ENCODE data around the gene TAS2R60. TPM values are rescaled to one million over a fixed set of nuclear protein-coding genes. Genes with fewer than 3 reads are reported as not detected.
"Not testable (repeated sequence)": the region's sequence is repeated elsewhere in the genome, so short reads cannot be mapped to it uniquely, and the experiment has no call there.

The TAS2R60 gene
- total RNA-seq, 2 experiments from 2014 or later: 0.65 TPM; not detected in 1

DNA sequence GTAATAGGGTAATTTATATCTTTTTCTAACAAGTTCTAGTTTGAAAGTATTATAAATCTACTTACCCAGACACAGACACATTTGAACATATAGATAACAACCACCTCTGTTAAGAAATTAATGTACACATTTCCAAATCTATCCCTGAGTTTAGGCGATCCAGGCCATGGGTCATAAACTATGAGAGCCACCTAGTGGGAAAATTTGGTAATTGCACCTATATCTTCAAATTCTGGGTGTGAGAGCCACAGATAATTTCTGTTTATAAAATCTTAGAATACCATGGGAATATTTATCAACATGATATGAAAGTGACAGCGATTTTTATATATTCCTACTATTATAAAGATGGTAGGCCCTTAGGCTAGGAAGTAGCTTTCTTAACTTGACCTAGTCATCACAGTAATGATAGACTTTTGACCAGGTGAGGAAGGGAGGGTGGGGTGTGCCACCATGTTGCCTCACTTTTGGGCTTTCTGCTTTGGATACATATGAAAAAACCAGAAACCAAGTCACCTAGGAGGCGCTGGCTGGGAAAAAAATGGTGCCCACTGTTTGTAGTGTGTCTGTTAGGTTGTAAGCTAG, 26.6 kb upstream of the TAS2R60 start:
- peak; percentile 52 for ATAC-seq (ENCODE audit: low read depth)
- Mint-ChIP-seq H3K36me3 (peaks cover 5% of the 10 kb centered on the region), H3K27ac (no peak overlapping the region), H3K27me3 (no peaks in the 10 kb centered on the region), H3K9me3 (peaks cover 1% of the 10 kb centered on the region), H3K4me3 (no peak overlapping the region), H3K4me1 (peaks cover 4% of the 10 kb centered on the region)
- POLR2A ChIA-PET: interaction anchor here (0.6 to 1.7 kb wide), 5 partner anchors 37 to 176 kb away, joined by 3 to 6 read pairs (median 3); no protein-coding TSS in a partner anchor
- no peak for DNase-seq

DNA sequence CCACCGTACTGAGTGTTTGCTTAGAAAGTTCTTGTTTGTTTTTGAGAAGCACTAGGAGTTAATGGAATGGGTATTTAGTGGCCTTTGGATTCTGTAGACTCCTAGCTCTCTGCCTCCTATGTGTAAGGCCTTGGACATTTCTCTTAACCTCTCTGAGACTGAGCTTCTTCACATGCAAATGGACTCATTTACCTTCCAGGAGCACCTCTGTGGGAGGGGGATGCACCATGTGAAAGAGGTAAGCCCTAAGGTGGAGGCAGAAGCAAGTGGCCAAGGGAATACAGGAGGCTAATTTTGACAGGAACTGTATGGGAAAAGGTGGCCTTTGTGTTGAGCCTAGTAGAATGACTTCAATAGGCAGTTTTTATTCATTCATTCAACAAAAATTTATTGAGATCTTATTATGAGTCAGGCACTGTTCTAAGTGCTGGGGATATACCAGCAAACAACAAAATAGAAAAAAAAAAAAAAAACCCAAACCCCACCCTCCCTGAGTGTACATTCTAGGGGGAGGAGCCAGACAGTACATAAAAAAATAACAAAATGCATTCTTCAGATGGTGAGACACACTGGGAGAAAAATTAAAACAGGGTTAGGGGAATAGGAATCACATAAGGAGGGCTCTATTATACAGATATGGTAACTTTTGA, 25.4 kb upstream of the TAS2R60 start:
- H3K4me3 Mint-ChIP-seq: no peak overlapping the region
- POLR2A ChIA-PET: interaction anchor here (1.0 kb wide), 1 partner anchor 38 kb away, joined by 3 read pairs; no protein-coding TSS in a partner anchor
- no peak overlapping the region for H3K27ac Mint-ChIP-seq
- H3K9me3 Mint-ChIP-seq: peaks cover 1% of the 10 kb centered on the region
- DNase-seq: no peak
- no peaks in the 10 kb centered on the region for H3K27me3 Mint-ChIP-seq
- H3K36me3 Mint-ChIP-seq: peaks cover 5% of the 10 kb centered on the region
- ATAC-seq (ENCODE audit: low read depth): no peak
- H3K4me1 Mint-ChIP-seq: peaks cover 4% of the 10 kb centered on the region

DNA sequence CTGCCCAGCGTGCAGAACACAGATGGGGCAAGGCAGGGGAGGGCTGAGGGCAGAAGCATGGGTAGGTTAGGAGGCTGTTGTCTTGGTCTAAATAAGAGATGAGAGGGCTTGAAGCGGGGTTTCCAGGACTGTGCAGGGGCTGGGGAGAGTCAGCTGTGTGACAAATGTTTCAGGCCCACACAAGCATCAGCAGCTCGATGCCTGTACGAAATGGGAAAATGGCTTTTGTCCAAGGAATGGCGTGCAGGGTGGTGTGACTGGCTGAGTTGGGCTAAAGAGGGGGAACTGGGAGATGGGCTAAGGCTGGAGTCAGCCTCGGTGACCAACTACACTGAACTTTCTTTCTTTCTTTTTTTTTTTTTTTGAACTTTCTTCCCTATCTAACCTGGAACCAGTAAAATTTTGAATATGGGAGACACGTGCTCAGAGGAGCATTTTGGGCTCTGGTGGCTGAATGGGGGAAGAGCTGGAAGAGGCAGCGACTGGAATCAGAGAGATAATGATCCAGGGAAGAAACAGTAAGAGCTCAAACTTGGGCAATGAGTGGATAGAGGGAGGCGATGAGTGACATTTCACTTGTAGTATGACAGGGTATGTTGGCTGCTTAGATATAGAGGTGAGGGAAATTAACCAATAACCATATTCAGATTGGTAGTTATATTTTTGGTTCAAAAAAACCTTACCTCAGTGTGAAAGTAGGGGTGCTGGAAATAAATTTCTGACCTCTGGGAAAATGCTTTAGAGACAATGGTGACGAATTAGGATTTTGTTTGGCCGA, 24.4 kb upstream of the TAS2R60 start:
- Mint-ChIP-seq H3K27ac (no peak overlapping the region), H3K36me3 (peaks cover 5% of the 10 kb centered on the region), H3K4me3 (no peak overlapping the region), H3K27me3 (no peaks in the 10 kb centered on the region), H3K9me3 (peaks cover 1% of the 10 kb centered on the region), H3K4me1 (peaks cover 4% of the 10 kb centered on the region)
- DNase-seq (no peak), ATAC-seq (ENCODE audit: low read depth) (no peak)
- POLR2A ChIA-PET: interaction anchor here (0.7 kb wide), 1 partner anchor 247 kb away, joined by 3 read pairs; no protein-coding TSS in a partner anchor

DNA sequence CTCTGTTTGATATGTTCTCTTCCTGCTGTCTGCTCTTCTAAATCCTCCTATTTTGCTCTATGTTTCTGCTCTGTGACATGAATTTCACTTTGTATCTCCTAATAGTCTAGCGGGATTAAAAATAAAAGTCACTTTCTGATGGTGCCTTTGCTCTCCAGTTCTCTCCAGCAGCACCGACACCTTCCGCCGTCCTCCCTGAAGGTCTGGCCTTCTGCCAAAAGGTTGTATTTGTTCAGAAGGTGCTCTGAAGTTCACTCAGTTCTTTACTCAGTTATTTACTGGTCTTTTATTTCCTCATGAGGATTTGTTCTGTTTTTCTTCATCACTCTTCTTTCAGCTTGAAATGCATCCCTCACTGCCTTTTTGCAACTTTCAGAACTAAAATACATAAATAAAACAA, 23.4 kb upstream of the TAS2R60 start:
- ATAC-seq (ENCODE audit: low read depth) (no peak), DNase-seq (no peak)
- peaks cover 1% of the 10 kb centered on the region for H3K9me3 Mint-ChIP-seq
- POLR2A ChIA-PET: no interaction called here
- no peak overlapping the region for H3K27ac Mint-ChIP-seq
- peaks cover 4% of the 10 kb centered on the region for H3K4me1 Mint-ChIP-seq
- H3K4me3 Mint-ChIP-seq: no peak overlapping the region
- H3K27me3 Mint-ChIP-seq: no peaks in the 10 kb centered on the region
- peaks cover 5% of the 10 kb centered on the region for H3K36me3 Mint-ChIP-seq

DNA sequence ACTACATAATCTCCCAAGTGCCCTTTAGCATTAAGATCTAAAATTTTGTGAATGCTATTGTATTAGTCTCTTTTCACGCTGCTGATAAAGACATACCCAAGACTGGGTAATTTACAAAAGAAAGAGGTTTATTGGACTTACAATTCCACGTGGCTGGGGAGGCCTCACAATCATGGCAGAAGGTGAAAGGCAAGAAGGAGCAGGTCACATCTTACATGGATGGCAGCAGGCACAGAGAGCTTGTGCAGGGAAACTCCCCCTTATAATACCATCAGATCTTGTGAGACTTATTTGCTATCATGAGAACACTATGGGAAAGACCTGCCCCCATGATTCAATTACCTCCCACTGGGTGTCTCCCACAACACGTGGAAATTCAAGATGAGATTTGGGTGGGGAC, 22.6 kb upstream of the TAS2R60 start:
- H3K4me3 Mint-ChIP-seq; H3K9me3 Mint-ChIP-seq; H3K27me3 Mint-ChIP-seq; H3K36me3 Mint-ChIP-seq; DNase-seq; ATAC-seq (ENCODE audit: low read depth); H3K27ac Mint-ChIP-seq; H3K4me1 Mint-ChIP-seq; POLR2A ChIA-PET: not testable (repeated sequence)

DNA sequence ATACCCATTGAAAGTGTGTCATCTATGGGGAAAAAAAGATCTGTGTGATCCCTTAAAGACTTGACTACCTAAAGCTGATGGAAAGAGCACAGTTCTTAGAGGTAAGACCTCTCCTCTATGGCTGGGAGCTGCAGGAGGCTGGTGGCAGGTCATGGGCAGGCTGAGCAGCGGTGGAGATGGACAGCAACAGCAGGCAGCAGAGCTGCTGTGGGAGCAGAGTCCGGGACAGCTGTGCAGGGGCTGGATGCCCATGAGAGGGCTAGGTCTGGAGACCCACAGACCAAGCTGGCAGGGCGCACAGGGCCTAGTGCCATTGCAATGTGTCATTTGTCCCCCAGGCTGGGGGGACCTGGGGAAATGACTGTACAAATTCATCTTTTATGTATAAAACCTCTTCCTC, 21.2 kb upstream of the TAS2R60 start:
- ATAC-seq (ENCODE audit: low read depth) (no peak), DNase-seq (no peak)
- Mint-ChIP-seq H3K9me3 (peaks cover 1% of the 10 kb centered on the region), H3K36me3 (peaks cover 5% of the 10 kb centered on the region), H3K4me3 (no peak overlapping the region), H3K27me3 (no peaks in the 10 kb centered on the region), H3K27ac (no peak overlapping the region), H3K4me1 (peaks cover 8% of the 10 kb centered on the region)
- POLR2A ChIA-PET: no interaction called here

DNA sequence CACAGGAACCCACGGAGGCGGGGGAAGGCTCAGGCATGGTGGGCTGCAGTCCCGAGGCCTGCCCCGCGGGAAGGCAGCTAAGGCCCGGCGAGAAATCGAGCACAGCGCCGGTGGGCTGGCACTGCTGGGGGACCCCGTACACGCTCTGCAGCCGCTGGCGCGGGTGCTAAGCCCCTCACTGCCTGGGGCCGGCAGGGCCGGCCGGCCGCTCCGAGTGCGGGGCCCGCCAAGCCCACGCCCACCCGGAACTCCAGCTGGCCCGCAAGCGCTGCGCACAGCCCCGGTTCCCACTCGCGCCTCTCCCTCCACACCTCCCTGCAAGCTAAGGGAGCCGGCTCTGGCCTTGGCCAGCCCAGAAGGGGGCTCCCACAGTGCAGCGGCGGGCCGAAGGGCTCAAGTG, 18.8 kb upstream of the TAS2R60 start:
- H3K4me1 Mint-ChIP-seq; DNase-seq; H3K27me3 Mint-ChIP-seq; H3K27ac Mint-ChIP-seq; H3K36me3 Mint-ChIP-seq; H3K4me3 Mint-ChIP-seq; H3K9me3 Mint-ChIP-seq; POLR2A ChIA-PET; ATAC-seq (ENCODE audit: low read depth): not testable (repeated sequence)

DNA sequence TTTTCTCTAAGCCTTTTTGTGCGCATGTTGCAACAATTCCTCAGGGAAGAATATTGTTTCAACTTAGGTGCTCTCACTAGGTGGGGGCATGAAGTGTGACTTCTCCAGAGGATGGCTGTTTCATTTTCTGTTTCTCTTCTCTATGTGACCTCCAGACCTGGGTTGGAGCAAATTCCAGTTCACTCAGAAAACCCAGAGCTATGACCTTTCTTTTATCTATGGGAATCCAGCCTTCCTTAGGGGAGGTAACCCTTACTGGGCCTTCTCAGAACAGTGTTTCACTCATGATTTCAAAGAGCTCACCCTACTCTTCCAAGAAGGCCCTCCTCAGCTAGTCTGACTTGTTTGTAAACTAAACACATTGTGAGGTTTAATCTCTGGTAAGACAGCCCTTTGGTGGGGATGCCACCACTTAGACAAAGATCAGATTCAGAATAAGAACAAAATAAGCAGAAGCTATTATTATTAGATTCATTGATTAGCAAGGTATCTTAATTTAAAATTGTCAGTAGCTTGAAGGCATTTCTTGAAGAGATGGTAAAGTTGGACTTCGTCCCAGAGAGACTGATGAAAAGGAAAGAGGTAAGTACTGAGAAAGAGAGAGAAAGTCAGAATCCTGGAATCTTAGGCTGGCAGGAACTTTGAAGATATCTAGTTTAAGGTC, 16.6 kb upstream of the TAS2R60 start:
- ATAC-seq (ENCODE audit: low read depth): peak; percentile 70

DNA sequence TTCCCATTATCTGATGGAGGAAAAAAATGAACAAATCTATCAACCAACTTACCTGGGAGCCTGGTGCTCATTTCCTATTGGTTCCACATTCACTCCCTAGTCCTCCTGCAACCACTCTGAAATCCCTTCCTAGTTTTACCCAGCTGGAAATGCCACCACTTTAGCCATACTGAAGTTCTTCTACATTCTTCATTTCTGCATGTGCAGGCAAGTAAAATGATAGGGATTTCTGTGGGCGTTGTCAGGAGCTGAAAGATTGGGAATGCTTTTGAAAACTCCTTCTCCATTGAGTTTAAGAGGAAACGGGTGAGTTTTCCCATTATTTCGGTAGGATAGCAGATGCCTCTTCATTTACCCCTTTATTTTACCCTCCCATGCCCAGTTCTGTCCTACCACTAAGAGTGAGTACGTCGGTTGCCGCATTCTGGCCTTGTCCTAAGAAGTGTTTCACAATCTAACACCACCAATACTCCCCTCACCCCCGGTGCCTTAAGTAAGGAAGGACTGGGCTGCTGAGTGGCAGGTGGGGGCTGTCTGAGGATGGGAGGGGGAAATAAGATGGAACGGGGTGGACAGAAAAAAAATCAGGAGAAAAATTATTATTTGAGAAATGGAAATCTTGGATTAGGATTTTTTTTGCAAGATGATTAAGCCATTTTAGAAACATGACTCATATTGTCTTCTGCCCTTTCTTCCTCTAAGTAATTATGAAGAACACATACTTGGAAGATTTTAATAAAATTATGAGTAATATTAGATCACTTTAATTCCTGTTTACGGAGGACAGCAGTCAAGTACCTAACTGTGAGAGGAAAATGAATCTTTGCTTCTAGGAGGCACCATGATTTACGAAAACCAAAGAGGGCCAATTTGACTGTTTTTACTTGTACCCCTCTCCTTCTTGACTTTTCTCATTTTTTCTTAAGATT, 13.2 kb upstream of the TAS2R60 start:
- peaks cover 8% of the 10 kb centered on the region for H3K4me1 Mint-ChIP-seq
- no peaks in the 10 kb centered on the region for H3K9me3 Mint-ChIP-seq
- H3K36me3 Mint-ChIP-seq: peaks cover 2% of the 10 kb centered on the region
- H3K27ac Mint-ChIP-seq: no peak overlapping the region
- no peak overlapping the region for H3K4me3 Mint-ChIP-seq
- POLR2A ChIA-PET: no interaction called here
- DNase-seq (no peak), ATAC-seq (ENCODE audit: low read depth) (no peak)
- peaks cover 3% of the 10 kb centered on the region for H3K27me3 Mint-ChIP-seq

More for the DNA sequence above, 16.6 kb upstream of the TAS2R60 start:
- peaks cover 2% of the 10 kb centered on the region for H3K36me3 Mint-ChIP-seq
- no peak for DNase-seq
- peaks cover 8% of the 10 kb centered on the region for H3K4me1 Mint-ChIP-seq
- H3K27ac Mint-ChIP-seq: peak overlapping the region; percentile 61
- H3K4me3 Mint-ChIP-seq: peak overlapping the region; percentile 26
- H3K27me3 Mint-ChIP-seq: peaks cover 2% of the 10 kb centered on the region
- H3K9me3 Mint-ChIP-seq: no peaks in the 10 kb centered on the region
- POLR2A ChIA-PET: no interaction called here

DNA sequence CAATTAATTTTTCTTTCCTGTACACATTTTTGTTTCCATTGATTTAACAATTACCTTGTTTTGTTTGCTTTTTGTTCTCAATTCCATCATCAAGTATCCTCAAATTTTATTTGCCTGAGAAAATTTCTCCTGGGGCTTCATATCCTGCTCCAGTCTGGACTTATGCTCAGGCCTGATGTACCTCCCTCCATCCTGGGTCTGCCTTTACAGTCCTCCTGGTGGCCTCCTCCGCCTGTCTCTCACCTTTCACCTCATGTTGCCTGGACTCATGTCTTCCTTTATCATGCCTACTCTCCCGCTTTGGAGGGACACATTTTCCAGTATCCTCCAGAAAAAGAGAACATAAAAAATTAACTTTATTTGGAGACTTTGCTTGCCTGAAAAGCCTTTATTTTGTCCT, 12.1 kb upstream of the TAS2R60 start:
- H3K4me1 Mint-ChIP-seq: peaks cover 8% of the 10 kb centered on the region
- DNase-seq: no peak
- H3K27me3 Mint-ChIP-seq: peaks cover 3% of the 10 kb centered on the region
- H3K27ac Mint-ChIP-seq: no peak overlapping the region
- no peak for ATAC-seq (ENCODE audit: low read depth)
- POLR2A ChIA-PET: no interaction called here
- no peak overlapping the region for H3K4me3 Mint-ChIP-seq
- peaks cover 2% of the 10 kb centered on the region for H3K36me3 Mint-ChIP-seq
- no peaks in the 10 kb centered on the region for H3K9me3 Mint-ChIP-seq

DNA sequence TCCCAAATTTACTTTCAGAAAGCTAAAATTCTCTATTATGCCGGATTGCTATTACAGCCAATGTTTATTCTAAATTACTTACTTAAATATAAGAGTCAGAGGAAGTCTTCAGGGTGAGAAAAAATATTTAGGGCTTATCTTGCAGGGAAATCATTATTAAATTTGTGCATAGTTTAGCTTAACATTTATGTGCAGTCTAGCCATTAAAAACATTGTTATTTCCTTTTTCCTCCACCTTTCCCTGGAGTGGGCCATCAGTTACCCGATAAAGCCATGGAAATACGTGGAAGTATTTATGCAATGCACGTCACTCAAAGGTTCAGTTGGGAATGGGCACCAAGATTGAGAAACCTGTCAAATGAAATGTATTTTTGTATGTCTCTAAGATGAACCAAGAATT, 9.5 kb upstream of the TAS2R60 start:
- no peak overlapping the region for H3K27ac Mint-ChIP-seq
- POLR2A ChIA-PET: no interaction called here
- DNase-seq: no peak

DNA sequence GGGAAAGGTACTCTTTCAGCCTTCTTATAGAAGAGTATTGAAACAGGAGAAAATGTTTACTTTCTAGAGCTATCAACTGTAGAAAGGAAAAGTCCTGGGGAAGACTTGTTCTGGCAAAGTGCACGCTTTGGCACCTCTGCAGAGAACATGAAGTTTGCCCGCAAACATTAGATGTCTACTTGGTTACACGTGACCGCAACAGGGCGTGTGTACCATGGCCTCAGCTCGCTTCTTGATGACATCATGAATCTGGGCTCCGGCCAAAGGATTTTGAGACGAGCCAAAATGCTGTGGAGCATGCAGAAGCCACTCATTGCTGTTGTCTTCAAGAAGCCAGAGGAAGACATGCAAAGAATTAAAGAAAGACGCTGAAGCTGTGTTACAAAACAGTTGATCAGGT, 8.6 kb upstream of the TAS2R60 start:
- peaks cover 3% of the 10 kb centered on the region for H3K36me3 Mint-ChIP-seq
- DNase-seq: no peak
- no peak overlapping the region for H3K4me3 Mint-ChIP-seq
- no peak overlapping the region for H3K27ac Mint-ChIP-seq
- no peak for ATAC-seq (ENCODE audit: low read depth)
- peaks cover 13% of the 10 kb centered on the region for H3K4me1 Mint-ChIP-seq
- H3K27me3 Mint-ChIP-seq: peaks cover 3% of the 10 kb centered on the region
- no peaks in the 10 kb centered on the region for H3K9me3 Mint-ChIP-seq
- POLR2A ChIA-PET: no interaction called here

More for the DNA sequence above, 9.5 kb upstream of the TAS2R60 start:
- H3K27me3 Mint-ChIP-seq: peaks cover 3% of the 10 kb centered on the region
- peaks cover 12% of the 10 kb centered on the region for H3K4me1 Mint-ChIP-seq
- no peaks in the 10 kb centered on the region for H3K9me3 Mint-ChIP-seq
- no peak overlapping the region for H3K4me3 Mint-ChIP-seq
- no peak for ATAC-seq (ENCODE audit: low read depth)
- H3K36me3 Mint-ChIP-seq: peaks cover 2% of the 10 kb centered on the region

DNA sequence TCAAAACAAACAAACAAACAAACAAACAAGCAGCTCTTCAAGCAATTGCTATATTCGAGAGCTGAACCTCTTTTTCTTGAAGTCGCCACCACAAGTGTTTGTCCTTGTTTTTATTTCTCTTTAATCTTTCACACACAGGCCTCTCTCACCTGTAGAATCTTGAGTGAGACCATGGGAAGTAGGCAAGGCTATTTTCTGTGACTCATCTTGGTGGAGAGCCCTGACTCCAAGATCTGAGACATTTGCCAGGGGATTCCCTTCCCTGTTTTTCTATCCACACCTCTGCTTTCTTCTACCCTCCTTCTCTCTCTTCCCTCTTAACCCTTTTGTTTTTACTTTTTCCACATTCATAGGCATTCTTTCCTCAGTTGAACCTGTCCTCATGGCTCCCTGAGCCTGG, 8.0 kb upstream of the TAS2R60 start:
- DNase-seq (no peak), ATAC-seq (ENCODE audit: low read depth) (no peak)
- H3K4me1 Mint-ChIP-seq: peaks cover 13% of the 10 kb centered on the region
- POLR2A ChIA-PET: no interaction called here
- H3K4me3 Mint-ChIP-seq: no peak overlapping the region
- peaks cover 2% of the 10 kb centered on the region for H3K27me3 Mint-ChIP-seq
- H3K27ac Mint-ChIP-seq: no peak overlapping the region
- H3K9me3 Mint-ChIP-seq: no peaks in the 10 kb centered on the region
- peaks cover 3% of the 10 kb centered on the region for H3K36me3 Mint-ChIP-seq

Measured in activated naive CD8-positive, alpha-beta T cell treated with anti-CD3 and anti-CD28 coated beads, Interleukin-2, amount 10 ng/mL, durations not matched to agents 7 days and 5 days (primary cell).